ENCODE results near the gene CAMKV.
"Not testable (repeated sequence)": the region's sequence is repeated elsewhere in the genome, so short reads cannot be mapped to it uniquely, and the experiment has no call there.

Gene CAMKV

GRCh38 chr3:49844464-49845183 lies 25.1 kb downstream of the CAMKV start:
- no peak for DNase-seq (ENCODE audit: low read depth)

- DNase-seq (ENCODE audit: low read depth) = no peak
Observed at GRCh38 chr3:49842843-49843517, 26.7 kb downstream of the CAMKV start.

- no peak for DNase-seq (ENCODE audit: low read depth)
Observed at GRCh38 chr3:49841806-49842205, 27.9 kb downstream of the CAMKV start.

- no peak for DNase-seq (ENCODE audit: low read depth)
Observed at GRCh38 chr3:49841126-49841696, 28.5 kb downstream of the CAMKV start.

GRCh38 chr3:49840388-49840787 lies 29.3 kb downstream of the CAMKV start:
- no peak for DNase-seq (ENCODE audit: low read depth)

- DNase-seq (ENCODE audit: low read depth) = peak; percentile 62
Observed at GRCh38 chr3:49839193-49839809, 30.4 kb downstream of the CAMKV start.

- no peak for DNase-seq (ENCODE audit: low read depth)
Observed at GRCh38 chr3:49831341-49831740, 38.4 kb downstream of the CAMKV start.

GRCh38 chr3:49826016-49826415 lies 43.7 kb downstream of the CAMKV start:
- no peak for DNase-seq (ENCODE audit: low read depth)

- not testable (repeated sequence) for DNase-seq (ENCODE audit: low read depth)
Observed at GRCh38 chr3:49823131-49823530, 46.6 kb downstream of the CAMKV start.

GRCh38 chr3:49813497-49814174 lies 56.1 kb downstream of the CAMKV start, which contains the start of gene UBA7:
Gene UBA7, minus strand, starts transcription at chr3:49813953. Its CDS starts 166 bp downstream, at chr3:49813787.
- no peak for DNase-seq (ENCODE audit: low read depth)

- no peak for DNase-seq (ENCODE audit: low read depth)
Observed at GRCh38 chr3:49812916-49813496, 56.7 kb downstream of the CAMKV start.
